LNCaP clone FGC (cell line): Measurements from ENCODE around the gene SCRN1.

ENCODE experiments used
- DNase-seq: peaks from one replicate; pipeline ENCODE4 v3.0.0-alpha.2; 2011; ENCODE audit warnings: low read depth
- H3K4me3 ChIP-seq: 2 replicates; pipeline ENCODE4 v1.5.1; 2011; ENCODE audit warnings: mild to moderate bottlenecking, low read depth, low read length, control low read depth
- CTCF ChIP-seq: IDR thresholded peaks from 2 replicates; pipeline ENCODE4 v1.5.1; 2012; ENCODE audit warnings: mild to moderate bottlenecking; ENCODE audit not compliant: control insufficient read depth, insufficient read depth; ENCODE audit errors: extremely low read depth

SCRN1 gene

GRCh38 chr7:29958667-29959358, 30.8 kb downstream of the SCRN1 start:
- TF ChIP-seq CTCF, result no peak
- H3K4me3 ChIP-seq, result no peak overlapping the region
- DNase-seq, result no peak

GRCh38 chr7:29957521-29958310, 31.9 kb downstream of the SCRN1 start:
- H3K4me3 ChIP-seq, result no peak overlapping the region
- DNase-seq, result no peak
- TF ChIP-seq CTCF, result no peak

GRCh38 chr7:29956487-29956836, 33.1 kb downstream of the SCRN1 start:
- TF ChIP-seq CTCF, result no peak
- H3K4me3 ChIP-seq, result no peak overlapping the region
- DNase-seq, result no peak

- DNase-seq, result no peak
These were observed 33.7 kb downstream of the SCRN1 start for GRCh38 chr7:29955799-29956486.

GRCh38 chr7:29955075-29955792, 34.4 kb downstream of the SCRN1 start:
- no peak overlapping the region for H3K4me3 ChIP-seq
- DNase-seq, result no peak
- TF ChIP-seq CTCF, result no peak

More at GRCh38 chr7:29955799-29956486, 33.7 kb downstream of the SCRN1 start:
- H3K4me3 ChIP-seq, result no peak overlapping the region
- no peak for TF ChIP-seq CTCF

GRCh38 chr7:29953726-29954347, 35.8 kb downstream of the SCRN1 start:
- H3K4me3 ChIP-seq, result no peak overlapping the region
- DNase-seq, result no peak

More at GRCh38 chr7:29953726-29954347, 35.8 kb downstream of the SCRN1 start:
- TF ChIP-seq CTCF, result no peak
